K562 (cell line): ENCODE results near the gene B2M. TPM values are rescaled to one million over a fixed set of nuclear protein-coding genes. Genes with fewer than 3 reads are reported as not detected.

Experiments used
- ATAC-seq: fragments of 200-7000 bp; cut with Tn5 transposase; 3 replicates; pipeline ENCODE4 v1.9.1; 2020; ENCODE audit warnings: moderate library complexity
- BruUV-seq: library from RNA; stranded (reverse); fragments of 400-500 nt; replicated peaks from 2 replicates; lab custom pipeline; 2021; lab: Mats Ljungman, UMichigan
- CTCF ChIA-PET: fragments of 300-600 bp; formaldehyde crosslinking; extraction: SDS; loops from one replicate; lab custom pipeline; 2021; ENCODE audit warnings: low intra/inter-chr PET ratio; lab: Yijun Ruan, JAX
- POLR2A ChIA-PET: fragments of 300-600, 350-650 bp; sonication (Branson Sonifier 250); formaldehyde crosslinking; extraction: SDS; loops from one replicate; lab custom pipeline; 2021; ENCODE audit warnings: antibody characterized with exemption, inconsistent platforms; lab: Yijun Ruan, JAX
- DNase-seq, 4 experiments: peaks; one replicate each; pipeline versions ENCODE4 v3.0.0 to v3.0.0-alpha.2; 2011 to 2018; ENCODE audit warnings: low spot score in 3 of 4, mixed read lengths in 3 of 4; ENCODE audit errors: extremely low read depth in 1 of 4
- FAIRE-seq: peaks from 2 replicates; lab custom pipeline; 2011; peaks lifted over from hg19 to GRCh38; lab: Jason Lieb, UNC
- H2AFZ ChIP-seq: 2 replicates; pipeline ENCODE4 v1.6.0; 2011; ENCODE audit warnings: low read depth, low read length, control low read depth, inconsistent platforms
- H3K27ac ChIP-seq: fragments of 200-600 bp; 3 replicates; pipeline ENCODE4 v1.8.0; 2011; ENCODE audit warnings: low read depth, mild to moderate bottlenecking, control low read depth, inconsistent platforms, low read length, moderate library complexity, mixed read lengths; ENCODE audit errors: extremely low read depth
- H3K27me3 ChIP-seq, 2 experiments: fragments of 300-600 bp in 1 of 2; 2 replicates in 1 of 2; 3 replicates in 1 of 2; pipeline versions ENCODE4 v1.6.0 to v1.8.0; 2011; ENCODE audit warnings: inconsistent platforms in 2 of 2, low read length in 2 of 2, mild to moderate bottlenecking in 1 of 2, mixed read lengths in 1 of 2, moderate library complexity in 1 of 2; ENCODE audit not compliant: control insufficient read depth in 2 of 2, insufficient read depth in 2 of 2
- H3K36me3 ChIP-seq: fragments of 300-600 bp; 3 replicates; pipeline ENCODE4 v1.8.0; 2011; ENCODE audit warnings: mild to moderate bottlenecking, low read length, inconsistent platforms; ENCODE audit not compliant: control insufficient read depth, insufficient read depth
- H3K4me1 ChIP-seq, 2 experiments: fragments of 200-600 bp in 1 of 2; replicated peaks in 1 of 2; 2 replicates in 1 of 2; 3 replicates in 1 of 2; pipeline versions ENCODE4 v1.5.1 to v1.8.0; 2011; ENCODE audit warnings: inconsistent platforms in 2 of 2, low read length in 2 of 2, mild to moderate bottlenecking in 1 of 2, mixed read lengths in 1 of 2, moderate library complexity in 1 of 2; ENCODE audit not compliant: control insufficient read depth in 2 of 2, insufficient read depth in 2 of 2
- H3K4me2 ChIP-seq: 2 replicates; pipeline ENCODE4 v1.6.1; 2011; ENCODE audit warnings: low read length, control low read depth, inconsistent platforms, mixed read lengths; ENCODE audit not compliant: insufficient read depth
- H3K4me3 ChIP-seq: fragments of 200-600 bp; sonication (generic), shearing (Covaris generic); 2 replicates; pipeline ENCODE4 v1.5.1; 2016; ENCODE audit warnings: control low read depth, inconsistent platforms
- H3K79me2 ChIP-seq: fragments of 200-600 bp; 3 replicates; pipeline ENCODE4 v1.8.0; 2011; ENCODE audit warnings: low read length, inconsistent platforms; ENCODE audit not compliant: control insufficient read depth, insufficient read depth
- H3K9ac ChIP-seq, 2 experiments: 2 replicates each; pipeline versions ENCODE4 v1.6.0 to v1.6.1; 2011; ENCODE audit warnings: low read depth in 2 of 2, low read length in 2 of 2, control low read depth in 1 of 2, inconsistent platforms in 1 of 2, mild to moderate bottlenecking in 1 of 2, mixed read lengths in 1 of 2; ENCODE audit not compliant: insufficient read depth in 1 of 2
- H3K9me1 ChIP-seq: one replicate; pipeline ENCODE4 v1.6.0; 2011; ENCODE audit warnings: inconsistent platforms, mild to moderate bottlenecking, low read length, moderate library complexity; ENCODE audit not compliant: control insufficient read depth, insufficient read depth
- H3K9me3 ChIP-seq: replicated peaks from 2 replicates; pipeline ENCODE4 v1.5.1; 2011; ENCODE audit warnings: low read depth, low read length, inconsistent platforms; ENCODE audit not compliant: control insufficient read depth, insufficient read depth
- H4K20me1 ChIP-seq: replicated peaks from 2 replicates; pipeline ENCODE4 v1.6.1; 2011; ENCODE audit warnings: low read length, inconsistent platforms, mixed read lengths; ENCODE audit not compliant: control insufficient read depth, insufficient read depth
- BRD9 ChIP-seq: fragments of 450-650 bp; IDR thresholded peaks from 2 replicates; pipeline ENCODE4 v1.6.1; 2018; ENCODE audit warnings: low read depth; ENCODE audit not compliant: partially characterized antibody
- HMBOX1 ChIP-seq: sonication (generic); IDR thresholded peaks from 2 replicates; pipeline ENCODE4 v1.6.1; 2016
- MYNN ChIP-seq, 2 experiments: sonication (generic); formaldehyde crosslinking in 1 of 2; IDR thresholded peaks; 2 replicates each; pipeline versions ENCODE4 v1.5.0 to v1.6.1; 2016 to 2020; ENCODE audit warnings: antibody characterized with exemption in 1 of 2, missing genetic modification reagents in 1 of 2
- POLR3A ChIP-seq: IDR thresholded peaks from 2 replicates; pipeline ENCODE4 v1.6.1; 2011; ENCODE audit warnings: borderline replicate concordance, mild to moderate bottlenecking, moderate library complexity; ENCODE audit not compliant: insufficient read length, insufficient read depth; ENCODE audit errors: extremely low read depth
- ZNF253 ChIP-seq: fragments of 250-450 bp; sonication (Bioruptor Pico); conservative IDR thresholded peaks from 2 replicates; pipeline ENCODE4 v1.6.1; 2021; ENCODE audit warnings: mild to moderate bottlenecking
- ZNF311 ChIP-seq: fragments of 250-450 bp; sonication (Bioruptor Pico); IDR thresholded peaks from 2 replicates; pipeline ENCODE4 v1.4.0; 2020; ENCODE audit warnings: mild to moderate bottlenecking, moderate library complexity
- WGBS: fragments of 100-300 bp; shearing (Covaris generic); methylation state at CpG from one replicate; pipeline ENCODE4 v1.1.6; 2016; ENCODE audit warnings: low coverage, mixed read lengths; ENCODE audit not compliant: insufficient coverage; ENCODE audit errors: missing lambda C conversion rate; 5-methylcytosine and 5-hydroxymethylcytosine counted together
- in situ Hi-C: fragments of 300-500 bp; cut with MboI; formaldehyde crosslinking; loops from 4 replicates; pipeline ENCODE4 v1.15.0; 2018; ENCODE audit warnings: inconsistent platforms, mixed read lengths
- intact Hi-C: fragments of 100-400 bp; cut with micrococcal nuclease; formaldehyde crosslinking; loops from 2 replicates; pipeline ENCODE4 v1.14.2; 2022
- polyA plus RNA-seq, 8 experiments: library from polyadenylated mRNA; depleted of rRNA in 4 of 8; stranded (reverse) in 5 of 8; unstranded in 3 of 8; fragments of >200 nt; fragmentation: Nextera tagmentation in 2 of 8; fragmentation: Illumina TruSeq in 1 of 8; extraction: Ambion mirVana in 2 of 8; extraction: Trizol in 1 of 8; gene quantifications; 2 replicates each; pipeline versions ENCODE4 v1.2.1 to v1.2.3, GENCODE V29; 2011 to 2014; ENCODE audit warnings: inconsistent platforms in 1 of 8, missing spikeins in 1 of 8
- total RNA-seq, 7 experiments: library from RNA; depleted of rRNA in 6 of 7; stranded (reverse); fragments of >200 nt in 6 of 7; fragmentation: Illumina TruSeq in 2 of 7; extraction: Trizol in 2 of 7; gene quantifications; 2 replicates each; pipeline versions ENCODE4 v1.2.1 to v1.2.3, GENCODE V29; 2011 to 2021; ENCODE audit warnings: low replicate concordance in 1 of 7

The B2M gene
- total and polyA plus RNA-seq, 9 of the 15 experiments (the other 6 are each of a cell fraction or from before 2014, with no cell fraction given), result 460 to 3,138 (median 1,032) TPM

DNA sequence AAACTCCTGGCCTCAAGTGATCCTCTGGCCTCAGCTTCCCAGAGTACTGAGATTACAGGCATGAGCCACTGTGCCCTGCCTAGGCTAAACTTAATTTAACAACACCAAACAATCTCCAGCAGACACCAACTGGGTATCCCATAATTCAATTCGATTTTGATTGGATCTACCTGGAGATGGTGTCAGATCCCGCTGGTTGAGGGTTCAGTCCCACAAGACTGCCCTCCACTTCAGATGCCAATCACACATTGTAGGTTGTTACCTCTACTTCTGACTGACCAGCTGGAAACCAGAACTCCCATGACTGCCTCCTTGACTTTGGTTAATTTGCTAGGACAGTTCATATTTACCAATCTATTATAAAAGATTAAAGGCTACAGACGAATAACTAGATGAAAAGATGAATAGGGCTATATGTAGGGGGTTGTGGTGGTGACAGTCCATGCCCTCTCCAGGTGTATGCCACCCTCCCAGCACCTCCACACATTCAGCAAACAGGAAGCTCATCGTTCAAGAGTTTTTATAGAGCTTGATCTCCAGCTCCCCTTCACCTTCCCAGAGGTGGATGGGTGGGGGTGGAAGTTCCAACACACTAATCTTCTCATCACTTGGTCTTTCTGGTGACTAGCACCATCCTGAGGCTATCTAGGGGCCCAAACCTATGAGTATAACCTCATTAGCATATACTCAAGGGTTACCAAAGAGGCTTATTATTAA lies 9.3 kb downstream of the B2M start:
- Histone ChIP-seq H3K27me3 (no peaks in the 10 kb centered on the region), H3K4me3 (no peak overlapping the region), H3K36me3 (peaks cover 33% of the 10 kb centered on the region), H4K20me1 (no peaks in the 10 kb centered on the region), H3K79me2 (no peaks in the 10 kb centered on the region), H3K9ac (no peak overlapping the region), H3K27ac (no peak overlapping the region), H3K4me1 (peaks cover 0 to 5% of the 10 kb centered on the region in 2 experiments; a peak in 4 of 5 replicates), H3K4me2 (no peak overlapping the region), H3K9me3 (no peaks in the 10 kb centered on the region), H3K9me1 (no peaks in the 10 kb centered on the region)
- FAIRE-seq (no peak), DNase-seq (no peak)
- ChIA-PET CTCF (no interaction called here), POLR2A (interaction anchor here (0.6 to 10.1 kb wide), 7 partner anchors 8 to 87 kb away, joined by 3 to 136 read pairs (median 3); partner anchors contain the start of genes B2M, PATL2, SPG11 and TRIM69)
- intact Hi-C loops, result no loop called here
- in situ Hi-C loops, result no loop called here
- 42% methylated on average over 4 of the region's 4 CpGs for WGBS
- BruUV-seq, result no TSS peak
- TF ChIP-seq HMBOX1, result peak; percentile 43; the same call in 1 of the 2 replicates
- no peak for TF ChIP-seq ZNF253 (CRISPR knock-in tag)
- no peak for TF ChIP-seq BRD9
- no peak for TF ChIP-seq ZNF311 (CRISPR knock-in tag)
- no peak for TF ChIP-seq POLR3A
- TF ChIP-seq MYNN (IDR thresholded peaks at IDR 0.05), result no peak
- no peak for TF ChIP-seq MYNN (CRISPR knock-in tag; IDR thresholded peaks at IDR 0.05)
- TF ChIP-seq, all 486 proteins: peak for 1
- no peak overlapping the region for H2AFZ ChIP-seq
- ATAC-seq, result 0 out of 3 replicates have a peak, but pooled peaks have one; percentile 8
